ENCODE data around the gene TMIGD3.

The TMIGD3 gene

GRCh38 chr1:111474106-111474505 lies 29.3 kb downstream of the TMIGD3 start:
- DNase-seq = no peak

- DNase-seq = no peak
Observed at GRCh38 chr1:111471538-111471937, 31.9 kb downstream of the TMIGD3 start.

DNA sequence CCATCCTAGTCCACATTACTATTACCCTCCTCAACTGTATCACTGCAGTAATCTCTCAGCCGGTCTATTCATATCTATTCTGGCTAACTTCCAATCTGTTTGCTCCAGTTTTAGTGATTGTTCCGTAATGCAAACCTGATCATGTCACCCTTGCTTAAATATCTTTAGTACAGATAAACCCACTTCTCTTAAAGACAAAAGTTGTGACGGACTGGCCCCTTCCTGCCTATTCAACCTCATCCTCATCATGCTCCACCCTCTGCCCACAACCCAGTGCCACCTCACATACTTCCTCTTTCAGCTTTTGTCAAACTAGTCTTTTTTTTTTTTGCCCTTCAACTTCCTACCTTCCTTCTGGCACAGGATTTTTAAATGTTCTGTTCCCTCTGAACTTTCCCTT lies 32.4 kb downstream of the TMIGD3 start:
- DNase-seq = peak; percentile 70

- DNase-seq = no peak
Observed at GRCh38 chr1:111470596-111470995, 32.8 kb downstream of the TMIGD3 start.

DNA sequence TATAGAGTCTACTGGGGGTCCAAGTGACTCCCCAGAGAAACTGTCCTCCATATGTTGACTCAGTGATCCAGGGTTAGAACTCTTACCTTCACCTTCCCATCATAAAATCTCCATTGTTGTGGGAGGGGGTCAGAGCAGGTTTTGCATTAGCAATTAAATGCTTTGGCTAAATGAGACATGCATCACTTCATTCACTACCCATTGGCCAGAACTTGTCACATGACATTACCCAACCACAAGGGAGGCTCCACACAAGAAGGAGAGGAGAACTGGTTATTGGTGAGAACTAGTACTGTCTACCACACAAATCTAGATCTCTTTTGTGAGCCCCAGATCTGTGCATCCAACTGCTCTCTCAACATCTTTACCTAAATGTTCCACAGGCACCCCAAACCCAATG lies 33.9 kb downstream of the TMIGD3 start:
- DNase-seq = no peak

DNA sequence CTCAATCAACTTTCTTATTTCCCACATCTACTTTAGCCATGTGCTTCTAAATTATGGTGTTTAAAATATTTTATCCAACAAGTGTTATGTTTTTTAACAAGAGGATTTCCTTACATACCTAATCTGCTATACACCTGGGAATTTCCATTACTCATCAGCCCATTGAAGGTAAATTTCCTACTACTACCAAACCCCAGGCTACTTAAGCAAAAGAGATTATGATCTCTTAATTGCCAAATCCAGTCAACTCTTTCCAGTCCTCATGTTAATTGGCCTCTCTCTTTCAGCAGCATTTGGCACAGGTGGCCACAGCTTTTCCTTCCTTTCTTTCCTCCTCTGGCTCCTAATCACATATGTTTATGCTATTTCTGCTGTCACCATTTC lies 34.7 kb downstream of the TMIGD3 start:
- DNase-seq = no peak

DNA sequence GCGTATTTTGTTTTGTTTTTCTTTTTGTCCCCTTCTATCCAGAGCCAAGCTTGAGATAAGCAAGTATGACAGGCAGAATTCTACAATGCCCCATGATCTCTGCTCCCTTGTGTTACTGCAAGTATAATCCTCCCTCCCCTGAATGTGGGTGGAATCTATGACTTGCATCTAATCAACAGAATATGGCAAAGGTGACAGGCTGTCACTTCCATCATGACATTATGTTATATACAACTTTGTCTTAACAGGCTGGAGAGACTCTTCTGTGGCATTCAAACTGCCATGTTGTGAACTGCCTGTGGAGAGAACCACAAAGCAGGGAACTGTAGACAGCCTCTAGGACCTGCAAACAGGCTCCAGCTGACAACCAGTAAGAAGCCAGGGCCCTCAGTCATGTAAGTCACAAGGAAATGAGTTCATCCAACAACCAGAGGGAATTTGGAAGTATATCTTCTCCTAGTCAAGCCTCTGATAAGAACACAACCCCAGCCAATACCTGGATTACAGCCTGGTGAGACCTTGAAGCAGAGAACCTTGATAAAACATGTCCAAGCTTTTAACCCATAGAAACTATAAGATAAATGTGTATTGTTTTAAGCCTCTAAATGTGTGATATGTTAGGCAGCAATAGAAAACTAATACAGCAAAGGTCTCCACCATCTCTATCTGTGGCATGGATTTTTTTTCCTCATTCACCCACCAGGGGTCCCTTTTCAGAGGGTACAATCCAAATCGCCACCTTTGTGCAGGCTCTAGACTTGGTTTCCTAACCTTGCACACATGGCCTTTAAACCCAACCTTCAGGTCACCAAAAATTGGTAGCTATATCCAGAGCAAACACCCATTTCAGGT lies 35.3 kb downstream of the TMIGD3 start:
- no peak for DNase-seq

- no peak for DNase-seq
Observed at GRCh38 chr1:111466480-111466879, 37.0 kb downstream of the TMIGD3 start.

GRCh38 chr1:111465754-111466153 lies 37.7 kb downstream of the TMIGD3 start:
- DNase-seq = no peak

DNA sequence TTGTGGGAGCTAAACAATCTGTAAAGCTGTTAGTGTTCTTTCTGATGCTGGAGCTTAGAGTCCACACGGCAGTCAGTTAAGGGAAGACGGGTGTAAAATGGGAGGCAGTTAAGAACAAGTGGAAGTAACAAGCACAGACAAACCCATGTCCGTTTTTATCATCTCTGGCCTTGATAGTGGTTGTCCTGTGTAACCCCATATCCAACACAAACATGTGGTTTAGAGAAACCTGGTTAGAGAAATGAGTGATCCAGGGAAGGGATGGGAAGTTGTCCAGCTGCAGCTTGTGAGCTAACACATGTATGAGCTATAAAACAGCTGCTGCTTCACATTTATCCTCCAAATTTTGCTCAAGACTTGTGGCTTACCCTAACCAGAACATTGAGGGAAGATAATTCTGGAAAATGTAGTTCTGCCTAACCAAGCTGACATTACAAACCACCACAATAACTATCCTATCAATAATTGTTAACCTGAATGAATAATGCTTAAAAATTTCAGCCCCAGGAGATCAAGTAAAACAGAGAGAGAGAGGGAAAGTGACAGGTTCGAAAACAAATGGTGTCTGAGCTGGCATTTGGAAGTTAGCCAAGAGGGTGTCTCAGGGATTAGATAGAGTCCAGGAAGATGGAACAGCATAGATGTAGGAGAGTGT lies 40.3 kb downstream of the TMIGD3 start:
- DNase-seq = no peak

- no peak for DNase-seq
Observed at GRCh38 chr1:111462370-111463028, 40.9 kb downstream of the TMIGD3 start.

- DNase-seq = no peak
Observed at GRCh38 chr1:111461765-111462164, 41.7 kb downstream of the TMIGD3 start.

DNA sequence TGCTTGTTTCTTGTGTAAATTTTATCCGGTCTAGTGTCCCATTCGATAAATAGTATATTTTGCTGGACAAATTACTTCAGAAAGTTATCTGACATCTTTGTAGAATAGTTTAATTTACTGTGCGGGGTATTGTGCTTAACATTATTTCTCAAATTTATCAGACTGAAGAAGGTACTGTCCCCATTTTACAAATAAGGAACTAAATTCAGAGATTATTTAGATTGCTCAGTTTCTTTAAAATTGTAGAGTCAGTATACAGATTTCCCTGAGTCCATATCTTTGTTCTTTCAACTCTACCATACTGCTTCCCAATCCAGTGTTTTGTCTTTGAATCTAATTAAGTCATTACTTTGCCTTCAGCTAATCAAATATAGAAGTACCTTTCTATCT lies 47.8 kb downstream of the TMIGD3 start:
- no peak for DNase-seq

DNA sequence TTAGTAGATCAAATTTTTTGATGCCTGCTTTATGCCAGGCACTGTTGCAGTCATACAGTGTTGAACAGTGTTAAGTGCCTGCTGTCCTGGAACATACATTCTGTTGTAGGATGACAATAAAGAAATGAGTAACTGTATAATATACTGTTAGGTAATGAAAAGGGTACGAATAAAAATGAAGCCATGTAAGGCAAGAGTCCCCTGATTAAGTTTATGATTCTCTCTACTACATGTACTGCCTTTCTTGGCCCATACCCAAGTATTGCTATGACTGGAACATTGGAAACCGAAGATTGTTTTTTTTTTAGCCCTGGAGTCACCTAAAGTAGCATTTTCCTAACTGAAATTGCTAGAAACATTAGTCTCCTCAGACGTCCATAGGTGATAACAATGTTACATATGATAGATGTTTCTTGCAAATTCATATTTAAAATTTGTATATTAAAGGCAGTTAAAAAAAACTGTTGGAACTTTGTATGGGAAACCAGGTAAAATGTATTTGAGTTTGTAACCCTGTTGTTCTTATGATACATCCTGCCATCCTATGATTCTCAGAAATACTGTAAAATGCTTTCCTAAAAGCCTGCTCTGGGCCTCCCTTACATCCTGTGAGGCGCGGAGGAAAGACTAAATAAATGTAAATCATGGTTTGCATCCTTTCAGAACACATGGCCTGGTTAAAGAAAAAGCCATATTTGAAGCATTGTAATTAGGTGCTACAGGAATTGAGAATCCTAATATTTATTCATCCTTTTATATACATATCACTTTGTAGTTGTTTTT lies 48.4 kb downstream of the TMIGD3 start:
- DNase-seq = no peak

DNA sequence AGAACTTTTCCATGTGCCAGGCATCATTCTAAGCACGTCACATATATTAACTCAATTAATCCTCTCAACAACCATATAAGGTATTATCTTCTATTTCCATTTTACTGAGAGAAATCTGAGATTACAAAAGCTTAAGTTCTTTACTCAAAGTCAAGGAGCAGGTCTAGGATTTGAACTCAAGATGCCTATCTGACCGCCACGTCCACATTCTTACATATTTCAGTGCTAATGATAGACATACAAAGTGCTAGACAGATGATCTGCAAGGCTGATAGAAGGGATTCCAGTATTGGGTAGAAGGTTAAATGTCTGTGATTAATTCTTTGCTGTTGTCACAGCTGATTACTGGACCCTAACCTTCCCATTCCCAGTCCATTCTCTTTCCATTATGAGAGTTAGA lies 49.7 kb downstream of the TMIGD3 start:
- no peak for DNase-seq

GRCh38 chr1:111452581-111452980 lies 50.9 kb downstream of the TMIGD3 start:
- no peak for DNase-seq

DNA sequence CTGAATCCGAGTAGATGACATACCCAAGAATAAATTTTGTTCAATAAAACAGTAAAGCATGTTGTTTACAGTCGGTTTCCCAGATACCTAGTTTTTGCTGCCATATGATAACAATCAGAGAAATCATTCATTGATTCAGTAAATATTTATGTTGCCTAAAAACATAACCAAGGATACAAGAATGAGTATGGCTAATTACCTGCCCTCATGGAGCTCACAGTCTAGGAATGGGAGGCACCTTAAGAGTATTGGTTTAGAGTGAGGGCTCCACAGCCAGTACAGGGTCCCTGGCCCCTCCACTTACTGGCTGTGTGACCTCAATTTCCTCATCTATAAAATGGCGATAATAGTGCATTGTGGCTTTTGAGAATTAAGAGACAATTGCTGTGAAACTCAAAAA lies 53.2 kb downstream of the TMIGD3 start:
- DNase-seq = no peak

DNA sequence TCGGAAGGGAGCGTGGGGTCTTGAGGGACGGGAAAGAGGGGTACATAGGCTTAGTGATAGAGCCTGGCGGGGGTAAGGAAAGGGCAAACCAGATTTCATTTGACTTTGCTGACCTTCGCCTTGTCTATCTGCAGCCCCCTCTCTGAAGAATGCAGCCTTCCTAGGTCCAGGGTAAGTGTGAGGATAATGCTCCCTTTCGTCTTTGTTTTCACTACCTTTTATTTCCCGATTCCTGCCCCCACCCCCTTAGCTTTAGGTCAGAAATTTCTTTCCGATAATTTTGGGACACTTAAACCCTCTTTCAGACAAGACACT lies 53.8 kb downstream of the TMIGD3 start:
- DNase-seq = no peak

- peak; percentile 92 for DNase-seq
Observed at GRCh38 chr1:111448918-111449702, 54.3 kb downstream of the TMIGD3 start, which contains the start of the genes ATP5PB and WDR77. Gene ATP5PB (plus strand): TSS chr1:111449464. CDS start chr1:111449542, 78 bp downstream. Gene WDR77 (minus strand): TSS chr1:111449256. CDS start chr1:111449169, 87 bp downstream.

DNA sequence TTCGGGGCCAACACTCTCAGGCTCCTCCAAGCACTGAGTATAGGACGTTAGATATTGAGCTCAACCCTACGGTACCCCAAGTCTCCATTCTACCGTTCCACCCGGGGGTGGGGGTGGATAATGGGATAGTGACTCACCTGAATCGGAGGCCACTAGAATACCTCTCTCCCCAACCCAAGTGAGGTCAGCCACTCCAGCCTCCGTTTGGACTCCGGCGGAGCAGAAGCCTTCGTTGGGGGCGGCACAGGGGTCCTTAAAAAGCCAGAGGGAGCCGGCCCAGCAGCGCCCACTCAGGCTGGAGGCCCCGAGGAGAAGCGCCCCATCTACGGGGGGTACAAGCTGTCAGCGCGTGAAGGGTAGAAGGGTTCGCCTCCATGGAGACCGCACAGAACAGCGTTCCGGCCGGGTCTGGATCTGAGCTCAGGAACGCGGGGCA lies 54.9 kb downstream of the TMIGD3 start:
- peak; percentile 50 for DNase-seq

- DNase-seq = no peak
Observed at GRCh38 chr1:111446967-111447892, 56.2 kb downstream of the TMIGD3 start.

Measured in stimulated activated CD4-positive, alpha-beta T cell treated with anti-CD3 and anti-CD28 coated beads, Interleukin-15, amount 100 ng/mL, for 24 hours (primary cell).